ENCODE measurements around the gene ACOXL.

ACOXL gene

GRCh38 chr2:111143843-111144198, 411.4 kb downstream of the ACOXL start:
- DNase-seq = no peak

GRCh38 chr2:111145103-111145760, 412.9 kb downstream of the ACOXL start:
- DNase-seq = no peak

- DNase-seq = no peak
Observed at GRCh38 chr2:111145951-111146350, 413.6 kb downstream of the ACOXL start.

- DNase-seq = no peak
Observed at GRCh38 chr2:111148225-111148873, 416.0 kb downstream of the ACOXL start.

GRCh38 chr2:111148925-111149324, 416.6 kb downstream of the ACOXL start:
- DNase-seq = no peak

- no peak for DNase-seq
Observed at GRCh38 chr2:111149882-111150455, 417.6 kb downstream of the ACOXL start.

GRCh38 chr2:111154758-111155157, 422.4 kb downstream of the ACOXL start:
- no peak for DNase-seq

GRCh38 chr2:111155610-111156009, 423.2 kb downstream of the ACOXL start:
- DNase-seq = no peak

GRCh38 chr2:111156529-111156928, 424.2 kb downstream of the ACOXL start:
- no peak for DNase-seq

- DNase-seq = no peak
Observed at GRCh38 chr2:111157071-111157661, 424.8 kb downstream of the ACOXL start.

- no peak for DNase-seq
Observed at GRCh38 chr2:111157798-111158197, 425.4 kb downstream of the ACOXL start.

- DNase-seq = no peak
Observed at GRCh38 chr2:111159641-111160040, 427.3 kb downstream of the ACOXL start.

- DNase-seq = no peak
Observed at GRCh38 chr2:111160758-111161157, 428.4 kb downstream of the ACOXL start.

GRCh38 chr2:111161971-111162370, 429.6 kb downstream of the ACOXL start:
- DNase-seq = no peak

- DNase-seq = no peak
Observed at GRCh38 chr2:111162718-111163331, 430.5 kb downstream of the ACOXL start.

- no peak for DNase-seq
Observed at GRCh38 chr2:111164078-111164477, 431.7 kb downstream of the ACOXL start.

- DNase-seq = no peak
Observed at GRCh38 chr2:111165084-111165483, 432.7 kb downstream of the ACOXL start.

- no peak for DNase-seq
Observed at GRCh38 chr2:111166115-111166514, 433.7 kb downstream of the ACOXL start.

GRCh38 chr2:111167076-111167862, 434.9 kb downstream of the ACOXL start:
- DNase-seq = no peak

GRCh38 chr2:111167863-111168162, 435.4 kb downstream of the ACOXL start:
- no peak for DNase-seq
